SH-SY5Y (cell line): ENCODE data around the gene ITGB1.

Source experiments
- GATA2 ChIP-seq: IDR thresholded peaks from 2 replicates; pipeline ENCODE4 v1.6.1; 2011; ENCODE audit warnings: mild to moderate bottlenecking, low read depth, low read length
- GATA3 ChIP-seq: IDR thresholded peaks from 2 replicates; pipeline ENCODE4 v1.6.1; 2011; ENCODE audit warnings: low read depth, mild to moderate bottlenecking, low read length, moderate library complexity

DNA sequence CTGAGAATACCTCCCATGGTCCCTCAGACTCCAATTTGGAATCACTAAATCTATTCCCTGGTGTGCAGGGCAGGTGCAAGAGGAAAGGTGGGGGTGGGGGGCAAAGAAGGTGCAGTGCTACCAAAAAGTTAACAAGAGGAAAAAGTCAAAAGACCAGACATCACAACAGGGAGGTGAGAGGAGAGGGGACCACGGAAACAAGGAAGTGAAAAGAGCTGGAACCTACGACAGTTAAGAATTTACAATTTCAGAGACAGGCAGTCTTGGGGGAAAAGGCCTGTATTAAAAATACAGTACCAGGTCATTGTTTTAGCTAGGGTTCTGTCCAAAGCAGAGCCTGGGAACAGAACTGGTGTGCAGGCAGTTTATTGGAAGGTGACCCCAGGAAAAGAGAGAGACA, 14.6 kb downstream of the ITGB1 start:
- TF ChIP-seq GATA2: no peak
- TF ChIP-seq GATA3: no peak
